Subcutaneous abdominal adipose tissue (tissue), 5 donors: ENCODE data around the gene TIMM44.
A peak's percentile ranks its signal among the peaks of the same experiment; 100 is the strongest.
"Not testable (repeated sequence)": the region's sequence is repeated elsewhere in the genome, so short reads cannot be mapped to it uniquely, and the experiment has no call there.

Source experiments
- H3K27ac ChIP-seq: one replicate; pipeline ENCODE4 v1.7.0; 2013; ENCODE audit warnings: low read depth, mild to moderate bottlenecking, inconsistent platforms, low read length, moderate library complexity
- H3K27me3 ChIP-seq, 5 donors: one replicate each; pipeline ENCODE4 v1.7.0; 2013; ENCODE audit warnings: low read length in 5 of 5, inconsistent platforms in 1 of 5; ENCODE audit not compliant: control insufficient read depth in 5 of 5, insufficient read depth in 4 of 5
- H3K36me3 ChIP-seq, 5 donors: one replicate each; pipeline ENCODE4 v1.7.0; 2013; ENCODE audit warnings: low read length in 5 of 5; ENCODE audit not compliant: control insufficient read depth in 5 of 5, insufficient read depth in 5 of 5
- H3K4me1 ChIP-seq, 5 donors: one replicate each; pipeline ENCODE4 v1.7.0; 2013; ENCODE audit warnings: low read length in 5 of 5, mild to moderate bottlenecking in 3 of 5, moderate library complexity in 1 of 5; ENCODE audit not compliant: control insufficient read depth in 5 of 5, insufficient read depth in 5 of 5
- H3K4me3 ChIP-seq, 5 donors: one replicate each; pipeline ENCODE4 v1.7.0; 2013; ENCODE audit warnings: low read length in 5 of 5, low read depth in 1 of 5
- H3K9ac ChIP-seq, 5 donors: one replicate each; pipeline ENCODE4 v1.7.0; 2013; ENCODE audit warnings: low read length in 5 of 5, mild to moderate bottlenecking in 4 of 5, moderate library complexity in 3 of 5
- H3K9me3 ChIP-seq, 5 donors: one replicate each; pipeline ENCODE4 v1.7.0; 2013; ENCODE audit warnings: low read length in 5 of 5; ENCODE audit not compliant: control insufficient read depth in 5 of 5
- donor health status: healthy.
- donor health status: healthy.
- donor health status: healthy.
- donor health status: healthy.
- donor health status: healthy.

TIMM44 gene

GRCh38 chr19:7933411-7933810 lies 10.1 kb downstream of the TIMM44 start:
- Histone ChIP-seq H3K27ac (no peak overlapping the region), H3K9ac (no peak overlapping the region)

DNA sequence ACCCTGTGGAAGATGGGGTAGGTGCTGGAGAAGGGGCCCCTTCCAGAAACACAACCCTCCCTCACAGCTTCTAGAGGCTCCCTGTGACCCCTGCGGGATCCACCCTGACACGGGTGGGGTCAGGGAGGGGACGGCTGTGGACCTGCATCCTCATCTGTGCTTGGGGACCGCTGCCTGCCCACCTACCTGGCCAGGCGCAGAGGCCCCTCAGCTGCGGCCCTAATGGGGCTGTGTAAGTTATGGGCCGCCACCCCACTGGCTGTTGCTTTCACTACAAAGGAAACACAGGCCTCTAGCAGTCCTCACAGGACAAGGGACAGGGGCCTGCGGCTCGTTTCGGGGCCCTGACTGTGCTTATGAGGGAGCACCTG lies 10.6 kb downstream of the TIMM44 start:
- no peak overlapping the region for H3K9ac ChIP-seq
- H3K4me1 ChIP-seq = peaks cover 2 to 15% (median 14%) of the 10 kb centered on the region in 5 donors
- H3K36me3 ChIP-seq = peaks cover 0 to 75% (median 72%) of the 10 kb centered on the region in 5 donors
- no peak overlapping the region for H3K27ac ChIP-seq
- no peaks in the 10 kb centered on the region for H3K9me3 ChIP-seq
- no peaks in the 10 kb centered on the region for H3K27me3 ChIP-seq
- no peak overlapping the region for H3K4me3 ChIP-seq

More at GRCh38 chr19:7933411-7933810, 10.1 kb downstream of the TIMM44 start:
- no peaks in the 10 kb centered on the region for H3K9me3 ChIP-seq
- H3K4me1 ChIP-seq = peaks cover 2 to 12% (median 9%) of the 10 kb centered on the region in 5 donors
- no peak overlapping the region for H3K4me3 ChIP-seq
- H3K36me3 ChIP-seq = peaks cover 0 to 79% (median 74%) of the 10 kb centered on the region in 5 donors
- H3K27me3 ChIP-seq = no peaks in the 10 kb centered on the region

GRCh38 chr19:7932276-7932929 lies 11.1 kb downstream of the TIMM44 start:
- Histone ChIP-seq H3K27me3 (no peaks in the 10 kb centered on the region), H3K9ac (no peak overlapping the region), H3K9me3 (no peaks in the 10 kb centered on the region), H3K27ac (no peak overlapping the region), H3K4me1 (peaks cover 2 to 20% (median 15%) of the 10 kb centered on the region in 5 donors), H3K4me3 (no peak overlapping the region), H3K36me3 (peaks cover 0 to 70% (median 67%) of the 10 kb centered on the region in 5 donors)

DNA sequence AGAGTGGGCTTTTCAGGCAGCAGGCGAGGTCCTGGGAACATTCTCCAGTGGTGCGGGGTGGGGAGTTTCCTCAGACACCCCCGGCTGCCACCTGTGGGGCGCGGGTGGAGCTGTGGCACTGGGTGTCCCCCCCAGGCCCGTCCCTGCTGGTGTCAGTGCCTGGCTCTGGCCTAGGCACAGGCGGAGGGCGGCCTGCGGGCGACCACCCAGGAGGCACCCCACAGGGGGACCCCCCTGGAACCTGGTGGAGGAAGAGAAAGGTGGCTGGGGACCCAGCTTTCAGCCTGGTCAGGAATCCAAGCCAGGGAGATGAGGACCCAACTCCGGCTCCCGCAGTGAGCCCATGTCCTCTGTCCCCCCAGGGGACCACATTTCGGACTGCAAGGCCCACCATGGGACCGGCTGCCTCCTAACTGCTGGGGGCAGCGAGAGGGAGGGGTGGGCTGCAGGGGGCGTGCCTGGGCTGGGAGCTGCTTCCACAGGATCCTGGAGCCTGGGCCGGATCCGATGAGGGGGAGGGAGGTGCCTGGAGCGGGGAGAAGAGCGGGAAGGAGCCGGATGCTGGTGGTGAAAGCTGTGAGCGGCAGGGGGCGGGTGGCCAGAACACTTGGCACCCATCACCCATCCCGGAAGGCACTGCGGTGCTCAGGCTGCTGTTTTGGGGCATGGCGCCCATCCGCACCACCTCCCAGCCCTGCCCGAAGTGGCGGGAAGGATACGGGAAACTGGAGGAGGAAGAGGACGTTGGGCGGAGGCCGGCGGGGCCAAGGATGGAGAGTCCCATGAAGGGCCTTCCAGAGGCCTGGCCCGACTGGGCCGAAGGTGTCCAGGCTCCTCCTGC lies 12.0 kb downstream of the TIMM44 start:
- Histone ChIP-seq H3K4me1 (peaks cover 2 to 30% (median 19%) of the 10 kb centered on the region in 5 donors), H3K27me3 (no peaks in the 10 kb centered on the region), H3K9ac (no peak overlapping the region), H3K27ac (no peak overlapping the region), H3K36me3 (peaks cover 0 to 65% (median 62%) of the 10 kb centered on the region in 5 donors), H3K4me3 (no peak overlapping the region), H3K9me3 (no peaks in the 10 kb centered on the region)

DNA sequence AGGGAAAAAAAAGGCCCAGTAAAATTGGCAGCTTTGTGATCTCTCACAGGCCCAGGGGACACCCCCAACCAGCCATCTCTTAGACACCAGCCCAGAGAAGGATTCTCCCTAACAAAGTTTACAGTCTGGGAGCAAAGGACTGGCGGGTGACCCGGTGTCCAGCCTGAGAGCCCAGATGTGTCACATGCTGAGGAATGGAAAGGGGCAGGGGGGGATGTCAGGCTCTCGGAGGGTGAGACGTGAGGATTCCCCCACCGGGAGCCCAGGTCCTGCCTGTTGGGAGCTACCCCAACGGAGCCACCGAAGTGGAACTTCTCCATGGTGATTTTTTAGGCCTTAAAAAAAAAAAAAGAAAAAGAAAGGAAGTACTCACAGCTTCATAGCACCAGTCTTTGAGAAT lies 12.7 kb downstream of the TIMM44 start:
- H3K4me1 ChIP-seq = peaks cover 2 to 34% (median 23%) of the 10 kb centered on the region in 5 donors
- H3K27ac ChIP-seq = no peak overlapping the region
- H3K27me3 ChIP-seq = no peaks in the 10 kb centered on the region
- no peaks in the 10 kb centered on the region for H3K9me3 ChIP-seq
- no peak overlapping the region for H3K9ac ChIP-seq
- H3K4me3 ChIP-seq = no peak overlapping the region
- H3K36me3 ChIP-seq = peaks cover 0 to 59% (median 55%) of the 10 kb centered on the region in 5 donors

GRCh38 chr19:7930030-7930429 lies 13.4 kb downstream of the TIMM44 start:
- H3K36me3 ChIP-seq = peaks cover 0 to 51% (median 48%) of the 10 kb centered on the region in 5 donors
- not testable (repeated sequence) for H3K9ac ChIP-seq, H3K4me3 ChIP-seq, H3K27ac ChIP-seq, H3K27me3 ChIP-seq, H3K9me3 ChIP-seq
- H3K4me1 ChIP-seq = peaks cover 2 to 41% (median 26%) of the 10 kb centered on the region in 5 donors

GRCh38 chr19:7928741-7929701 lies 14.4 kb downstream of the TIMM44 start:
- Histone ChIP-seq H3K27me3 (no peaks in the 10 kb centered on the region), H3K27ac (peak overlapping the region; percentile 50), H3K4me3 (no peak overlapping the region), H3K9ac (peak overlapping the region in 2 of 5 donors; percentile 51 to 60), H3K9me3 (no peaks in the 10 kb centered on the region), H3K4me1 (peaks cover 2 to 45% (median 30%) of the 10 kb centered on the region in 5 donors), H3K36me3 (peaks cover 0 to 41% (median 41%) of the 10 kb centered on the region in 5 donors)

DNA sequence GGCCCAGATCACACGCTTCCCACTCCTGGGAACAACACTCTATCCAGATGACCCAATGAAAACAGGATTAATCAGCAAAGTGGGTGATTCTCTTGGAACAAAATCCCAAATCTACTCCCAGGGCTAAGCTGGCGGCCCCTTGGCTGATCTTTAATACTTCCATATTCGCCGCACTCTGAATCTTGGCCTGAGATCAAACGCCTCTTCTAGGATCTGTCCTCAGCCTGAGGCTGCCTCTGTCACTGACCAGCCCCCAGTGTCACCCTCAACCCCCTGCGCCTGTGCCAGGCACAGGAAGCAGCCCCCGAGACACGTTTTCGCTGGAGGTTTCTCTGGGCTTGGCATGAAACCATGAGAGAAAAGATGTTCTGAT lies 15.1 kb downstream of the TIMM44 start:
- peaks cover 2 to 45% (median 30%) of the 10 kb centered on the region in 5 donors for H3K4me1 ChIP-seq
- H3K27ac ChIP-seq = peak overlapping the region; percentile 42
- peak overlapping the region in 1 of 5 donors; percentile 47 for H3K9ac ChIP-seq
- no peaks in the 10 kb centered on the region for H3K27me3 ChIP-seq
- no peak overlapping the region for H3K4me3 ChIP-seq
- peaks cover 0 to 34% (median 34%) of the 10 kb centered on the region in 5 donors for H3K36me3 ChIP-seq
- H3K9me3 ChIP-seq = no peaks in the 10 kb centered on the region

- peaks cover 2 to 45% (median 30%) of the 10 kb centered on the region in 5 donors for H3K4me1 ChIP-seq
- H3K27me3 ChIP-seq = no peaks in the 10 kb centered on the region
- no peaks in the 10 kb centered on the region for H3K9me3 ChIP-seq
- H3K4me3 ChIP-seq = no peak overlapping the region
- H3K36me3 ChIP-seq = peaks cover 0 to 34% (median 31%) of the 10 kb centered on the region in 5 donors
- H3K27ac ChIP-seq = peak overlapping the region; percentile 42
- no peak overlapping the region for H3K9ac ChIP-seq
These were observed 15.7 kb downstream of the TIMM44 start for GRCh38 chr19:7927605-7928333.
